ENCODE measurements around the gene DNPH1. TPM values are rescaled to one million over a fixed set of nuclear protein-coding genes. Genes with fewer than 3 reads are reported as not detected.

DNPH1 gene
- total and polyA plus RNA-seq, 9 of the 15 experiments (the other 6 are each of a cell fraction or from before 2014, with no cell fraction given): 7.3 to 300 (median 68.7) TPM

GRCh38 chr6:43211955-43212354, 17.3 kb downstream of the DNPH1 start:
- FAIRE-seq (peak; percentile 62), ATAC-seq (peak; percentile 33; the same call in 1 of the 3 replicates), DNase-seq (ENCODE audit: extremely low read depth in 1 of 4, low spot score in 3 of 4) (no peak)
- Histone ChIP-seq H3K9me1 (ENCODE audit: control insufficient read depth, insufficient read depth, low read length) (no peaks in the 10 kb centered on the region), H4K20me1 (replicated peaks; ENCODE audit: control insufficient read depth, insufficient read depth, low read length) (no peaks in the 10 kb centered on the region), H3K4me1 (replicated peaks in 1 of 2; ENCODE audit: control insufficient read depth in 2 of 2, insufficient read depth in 2 of 2, low read length in 2 of 2) (peaks cover 0 to 8% of the 10 kb centered on the region in 2 experiments; a peak in 2 of 5 replicates), H3K9me3 (replicated peaks; ENCODE audit: control insufficient read depth, insufficient read depth, low read depth, low read length) (no peaks in the 10 kb centered on the region), H2AFZ (ENCODE audit: low read depth, low read length) (no peak overlapping the region), H3K4me3 (no peak overlapping the region), H3K27me3 (ENCODE audit: control insufficient read depth in 2 of 2, insufficient read depth in 2 of 2, low read length in 2 of 2) (no peaks in the 10 kb centered on the region), H3K36me3 (ENCODE audit: control insufficient read depth, insufficient read depth, low read length) (no peaks in the 10 kb centered on the region), H3K9ac (ENCODE audit: insufficient read depth in 1 of 2, low read depth in 2 of 2, low read length in 2 of 2) (no peak overlapping the region), H3K27ac (ENCODE audit: extremely low read depth, low read depth, low read length) (no peak overlapping the region), H3K79me2 (ENCODE audit: control insufficient read depth, insufficient read depth, low read length) (no peaks in the 10 kb centered on the region), H3K4me2 (ENCODE audit: insufficient read depth, low read length) (no peak overlapping the region)
- no TSS peak for BruUV-seq (replicated peaks)
- intact Hi-C loops (cut with micrococcal nuclease) (no loop called here), in situ Hi-C loops (cut with MboI) (no loop called here)
- 6% methylated on average over 1 of the region's 1 CpG for WGBS (ENCODE audit: insufficient coverage, low coverage, missing lambda C conversion rate)
- ChIA-PET POLR2A (interaction anchor here (1.1 to 10.7 kb wide), 4 partner anchors 10 to 31 kb away, joined by 3 to 118 read pairs (median 9); partner anchors contain the start of genes CUL9 and DNPH1), CTCF (ENCODE audit: low intra/inter-chr PET ratio) (no interaction called here)
- TF ChIP-seq ZNF175 (CRISPR knock-in tag; IDR thresholded peaks at IDR 0.05; ENCODE audit: low read depth) (no peak), BDP1 (IDR thresholded peaks at IDR 0.05; ENCODE audit: insufficient read depth, insufficient read length) (no peak), ZNF764 (CRISPR knock-in tag; IDR thresholded peaks at IDR 0.05; ENCODE audit: low read depth) (no peak), MYC (IDR thresholded peaks at IDR 0.05; ENCODE audit: low read depth, low read length) (no peak), MYC (CRISPR knock-in tag; IDR thresholded peaks at IDR 0.05; ENCODE audit: borderline replicate concordance, low read depth) (no peak), RAD21 (CRISPR knock-in tag; conservative IDR thresholded peaks at IDR 0.05 in 1 of 2, IDR thresholded peaks at IDR 0.05 in 1 of 2) (peak in 1 of 2 experiments; percentile 42; a peak in 2 of 4 replicates), TAF15 (IDR thresholded peaks at IDR 0.05; ENCODE audit: low read depth, low read length) (no peak), RBM25 (IDR thresholded peaks at IDR 0.05; ENCODE audit: low read depth, low read length, severe bottlenecking) (no peak), KDM1A (IDR thresholded peaks at IDR 0.05) (0 out of 4 replicates have a peak, but pooled peaks of 1 of the 2 experiments have one; percentile 29)
- TF ChIP-seq, protein P1, sequence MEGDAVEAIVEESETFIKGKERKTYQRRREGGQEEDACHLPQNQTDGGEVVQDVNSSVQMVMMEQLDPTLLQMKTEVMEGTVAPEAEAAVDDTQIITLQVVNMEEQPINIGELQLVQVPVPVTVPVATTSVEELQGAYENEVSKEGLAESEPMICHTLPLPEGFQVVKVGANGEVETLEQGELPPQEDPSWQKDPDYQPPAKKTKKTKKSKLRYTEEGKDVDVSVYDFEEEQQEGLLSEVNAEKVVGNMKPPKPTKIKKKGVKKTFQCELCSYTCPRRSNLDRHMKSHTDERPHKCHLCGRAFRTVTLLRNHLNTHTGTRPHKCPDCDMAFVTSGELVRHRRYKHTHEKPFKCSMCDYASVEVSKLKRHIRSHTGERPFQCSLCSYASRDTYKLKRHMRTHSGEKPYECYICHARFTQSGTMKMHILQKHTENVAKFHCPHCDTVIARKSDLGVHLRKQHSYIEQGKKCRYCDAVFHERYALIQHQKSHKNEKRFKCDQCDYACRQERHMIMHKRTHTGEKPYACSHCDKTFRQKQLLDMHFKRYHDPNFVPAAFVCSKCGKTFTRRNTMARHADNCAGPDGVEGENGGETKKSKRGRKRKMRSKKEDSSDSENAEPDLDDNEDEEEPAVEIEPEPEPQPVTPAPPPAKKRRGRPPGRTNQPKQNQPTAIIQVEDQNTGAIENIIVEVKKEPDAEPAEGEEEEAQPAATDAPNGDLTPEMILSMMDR (IDR thresholded peaks at IDR 0.05 in 2 of 3, conservative IDR thresholded peaks at IDR 0.05 in 1 of 3; ENCODE audit: insufficient read depth in 2 of 3, low read depth in 1 of 3, low read length in 3 of 3): peak in 2 of 3 experiments; percentile 23 to 29; a peak in 3 of 6 replicates
